GOT3 (cell line): ENCODE data around the gene MBD4.
"Not testable (repeated sequence)": the region's sequence is repeated elsewhere in the genome, so short reads cannot be mapped to it uniquely, and the experiment has no call there.

ENCODE experiments used
- DNase-seq: peaks from one replicate; lab custom pipeline; 2025; ENCODE audit warnings: mixed read lengths; lab: John Stamatoyannopoulos, UW

Gene MBD4

GRCh38 chr3:129429602-129430001 is 10.1 kb downstream of the MBD4 start:
- DNase-seq = no peak

GRCh38 chr3:129429080-129429451 is 10.7 kb downstream of the MBD4 start:
- no peak for DNase-seq

GRCh38 chr3:129428376-129429079 is 11.2 kb downstream of the MBD4 start, which contains the start of gene EFCAB12:
EFCAB12 (minus strand) TSS chr3:129428636; CDS start chr3:129428488, 148 bp downstream.
- peak; percentile 68 for DNase-seq

GRCh38 chr3:129428007-129428375 is 11.8 kb downstream of the MBD4 start:
- DNase-seq = no peak

DNA sequence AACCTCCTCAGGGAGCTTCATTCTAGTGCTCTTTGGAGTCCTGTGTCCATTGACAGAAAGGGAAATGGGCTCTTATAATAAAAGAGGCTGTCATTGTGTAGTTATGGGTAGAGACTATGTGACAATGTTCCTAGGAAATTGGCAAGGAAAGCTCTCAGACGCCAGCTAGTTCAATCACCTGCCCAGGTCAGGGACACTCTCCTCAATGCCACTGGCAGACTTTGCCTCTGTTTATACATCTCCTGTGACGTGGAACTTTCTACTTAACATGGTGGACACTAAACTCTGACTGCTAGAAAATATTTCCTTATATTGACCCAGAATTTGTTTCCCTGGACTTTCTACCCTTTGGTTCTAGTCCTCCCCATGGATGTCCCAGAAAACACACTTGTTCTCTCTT is 14.1 kb downstream of the MBD4 start:
- no peak for DNase-seq

GRCh38 chr3:129425213-129425612 is 14.5 kb downstream of the MBD4 start:
- DNase-seq = no peak

GRCh38 chr3:129424185-129424841 is 15.4 kb downstream of the MBD4 start:
- DNase-seq = no peak

GRCh38 chr3:129422897-129423296 is 16.9 kb downstream of the MBD4 start:
- no peak for DNase-seq

- DNase-seq = no peak
These were observed 17.6 kb downstream of the MBD4 start for GRCh38 chr3:129421988-129422745.

DNA sequence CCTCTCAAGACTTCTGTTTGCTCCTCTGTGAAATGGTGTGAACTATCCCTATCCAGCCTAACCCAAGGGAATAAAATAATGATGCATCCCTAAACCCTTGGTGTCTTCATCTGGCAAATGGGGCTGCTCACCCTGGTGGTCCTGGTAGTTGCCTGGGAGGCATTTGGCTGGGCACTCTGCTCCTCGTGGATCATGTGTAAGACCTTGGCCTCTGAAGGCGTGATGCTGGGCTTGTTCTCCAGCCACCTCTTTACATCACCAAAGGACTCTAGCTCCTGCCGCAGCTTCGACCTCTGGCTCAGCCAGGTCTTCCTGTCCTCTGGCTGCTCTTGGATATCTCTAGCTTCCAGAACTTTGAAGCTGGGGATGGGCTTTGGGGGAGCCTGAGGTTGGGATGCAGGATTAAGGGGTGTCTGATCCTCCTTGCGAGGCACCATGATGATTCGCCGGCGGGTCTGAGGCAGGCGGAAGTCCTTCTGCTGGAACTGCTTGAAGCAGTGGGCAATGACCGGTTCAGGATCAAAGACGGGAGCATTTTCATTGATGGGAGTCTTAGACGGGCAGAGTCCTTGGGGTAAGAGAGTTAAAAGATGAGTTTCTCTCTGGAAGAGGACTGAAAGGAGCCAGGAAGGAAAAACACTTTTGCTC is 18.4 kb downstream of the MBD4 start:
- DNase-seq = no peak

- no peak for DNase-seq
These were observed 20.3 kb downstream of the MBD4 start for GRCh38 chr3:129419476-129419875.

DNA sequence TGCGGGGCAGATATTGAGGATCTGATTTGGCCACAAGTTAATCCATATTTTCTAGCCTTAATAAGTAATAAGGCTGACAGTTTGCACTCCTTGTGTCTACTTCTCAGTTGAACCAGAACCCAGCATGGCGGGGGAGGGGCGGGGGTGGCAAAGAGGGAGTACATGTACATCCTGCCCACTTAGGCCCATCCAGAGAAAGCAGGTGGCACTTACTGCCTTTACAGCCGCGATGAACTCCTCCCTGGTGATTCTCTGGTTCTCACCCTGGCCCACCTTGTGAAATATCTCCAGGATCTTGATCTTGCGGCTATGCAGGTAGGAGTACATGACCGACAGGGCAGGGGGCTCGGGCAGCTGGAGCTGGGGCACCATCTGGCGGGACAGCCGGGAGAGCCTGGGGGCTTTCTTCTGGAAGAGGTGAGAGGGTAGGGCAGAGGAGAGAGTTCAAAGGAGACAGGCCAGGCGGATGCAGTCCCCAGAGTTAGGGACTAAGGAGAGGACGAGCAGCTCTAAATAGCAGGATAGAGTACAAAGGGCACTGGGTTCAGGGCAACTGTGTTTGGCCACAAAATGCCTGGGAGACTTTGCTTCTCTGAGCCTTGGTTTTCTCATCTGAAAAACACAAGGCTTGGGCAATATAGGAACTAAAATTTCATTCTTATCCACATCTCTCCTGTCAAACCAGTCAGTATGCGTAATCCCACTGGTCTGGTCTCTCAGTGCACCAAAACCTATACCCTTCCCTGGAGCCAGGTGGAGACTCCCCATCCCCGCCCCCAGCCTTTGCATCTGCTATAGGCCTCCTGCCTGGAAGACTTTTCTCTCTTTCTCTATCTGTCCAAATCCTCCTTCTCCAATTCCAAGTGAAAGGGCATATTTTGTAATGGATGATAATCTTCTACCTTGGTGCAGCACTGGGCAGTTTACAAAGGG is 21.4 kb downstream of the MBD4 start:
- DNase-seq = no peak

GRCh38 chr3:129417326-129417725 is 22.4 kb downstream of the MBD4 start:
- no peak for DNase-seq

DNA sequence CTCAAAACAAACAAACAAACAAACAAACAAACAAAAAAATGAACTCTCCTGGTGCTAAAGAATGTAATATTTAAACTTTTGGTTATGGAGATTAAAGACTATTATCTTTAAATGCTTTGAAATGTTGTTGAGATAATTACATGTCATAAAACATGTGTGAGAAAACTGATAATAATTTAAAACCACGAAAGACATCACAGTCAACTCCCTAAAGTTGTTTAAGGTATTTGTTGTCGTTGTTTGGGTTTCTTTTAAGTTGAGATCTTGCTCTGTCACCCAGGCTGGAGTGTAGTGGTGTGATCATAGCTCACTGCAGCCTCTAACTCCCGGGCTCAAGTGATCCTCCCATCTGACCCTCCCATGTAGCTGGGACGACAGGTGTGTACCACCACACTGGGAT is 23.3 kb downstream of the MBD4 start:
- DNase-seq = no peak

DNA sequence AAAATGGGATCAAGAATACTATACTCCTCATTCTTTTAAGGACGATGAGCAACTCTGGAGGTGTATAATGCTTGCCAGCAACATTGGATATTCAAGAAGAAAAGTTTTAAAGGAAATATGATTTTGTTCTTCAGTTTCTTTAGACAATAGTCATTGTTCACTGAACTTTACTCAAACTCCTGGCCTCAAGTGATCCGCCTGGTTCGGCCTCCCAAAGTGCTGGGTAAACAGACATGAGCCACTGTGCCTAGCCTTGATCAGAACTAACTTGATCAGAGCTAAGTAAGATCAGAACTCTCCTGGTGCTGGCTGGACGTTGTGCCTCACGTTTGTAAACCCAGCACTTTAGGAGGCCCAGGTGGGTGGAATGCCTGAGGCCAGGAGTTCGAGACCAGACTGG is 23.9 kb downstream of the MBD4 start:
- DNase-seq = no peak

DNA sequence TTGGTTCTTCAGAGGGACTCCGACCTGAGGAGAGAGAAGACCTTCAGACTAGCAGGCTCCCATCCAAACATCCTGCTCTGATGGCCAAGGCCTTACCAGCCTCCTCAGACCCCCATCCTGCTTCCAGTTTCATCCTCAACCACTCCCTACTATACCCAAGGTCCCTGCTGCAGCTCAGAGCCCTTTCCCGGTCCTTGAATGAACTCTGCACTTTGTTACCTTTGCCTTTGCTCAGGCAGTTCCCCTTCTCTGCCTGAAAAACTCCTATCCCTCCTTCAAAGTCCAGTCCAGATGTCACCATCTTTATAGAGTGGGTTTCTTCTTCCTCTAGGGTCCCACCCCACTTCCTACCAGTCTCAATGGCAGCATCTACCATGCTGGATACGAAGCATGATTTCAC is 24.4 kb downstream of the MBD4 start:
- no peak for DNase-seq

DNA sequence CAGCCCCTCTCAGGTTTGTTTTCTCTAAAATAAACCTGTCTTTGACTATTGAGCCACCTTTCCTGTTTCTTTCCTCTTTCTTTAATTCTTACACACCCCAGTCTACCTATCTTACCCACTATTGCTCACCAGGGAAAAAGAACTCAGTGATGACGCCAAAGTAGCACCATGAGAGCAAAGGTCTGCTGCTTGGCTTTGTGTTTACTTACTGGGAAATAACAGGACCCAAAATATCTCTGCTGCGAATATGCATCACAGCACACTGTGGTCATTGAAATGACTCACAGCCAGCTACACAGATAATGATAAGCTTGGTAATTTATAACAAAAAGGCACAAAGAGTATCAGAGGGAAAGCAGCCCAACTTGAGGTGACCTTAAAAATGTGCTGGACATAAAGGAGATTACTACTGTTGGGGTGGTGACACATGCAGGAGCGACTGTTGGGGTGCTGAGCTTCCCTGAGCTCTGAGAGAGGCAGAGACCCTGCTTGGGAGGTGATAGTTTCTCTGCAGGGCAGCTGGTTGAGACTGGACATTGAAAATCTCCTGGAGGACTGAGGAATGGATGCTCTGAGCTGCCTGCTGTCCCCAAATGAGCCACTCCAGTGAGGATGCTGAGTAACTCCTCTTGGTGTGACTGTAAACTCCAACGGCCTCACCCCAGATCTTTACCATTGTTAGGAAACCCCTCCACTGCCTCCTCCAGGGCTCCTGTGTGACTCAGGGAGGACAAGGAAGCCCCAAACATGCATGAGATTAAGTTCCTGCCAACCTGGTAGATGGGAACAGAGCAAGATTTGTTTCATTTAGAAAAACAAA is 25.9 kb downstream of the MBD4 start:
- DNase-seq = no peak

GRCh38 chr3:129413238-129413637 is 26.5 kb downstream of the MBD4 start:
- DNase-seq = not testable (repeated sequence)

DNA sequence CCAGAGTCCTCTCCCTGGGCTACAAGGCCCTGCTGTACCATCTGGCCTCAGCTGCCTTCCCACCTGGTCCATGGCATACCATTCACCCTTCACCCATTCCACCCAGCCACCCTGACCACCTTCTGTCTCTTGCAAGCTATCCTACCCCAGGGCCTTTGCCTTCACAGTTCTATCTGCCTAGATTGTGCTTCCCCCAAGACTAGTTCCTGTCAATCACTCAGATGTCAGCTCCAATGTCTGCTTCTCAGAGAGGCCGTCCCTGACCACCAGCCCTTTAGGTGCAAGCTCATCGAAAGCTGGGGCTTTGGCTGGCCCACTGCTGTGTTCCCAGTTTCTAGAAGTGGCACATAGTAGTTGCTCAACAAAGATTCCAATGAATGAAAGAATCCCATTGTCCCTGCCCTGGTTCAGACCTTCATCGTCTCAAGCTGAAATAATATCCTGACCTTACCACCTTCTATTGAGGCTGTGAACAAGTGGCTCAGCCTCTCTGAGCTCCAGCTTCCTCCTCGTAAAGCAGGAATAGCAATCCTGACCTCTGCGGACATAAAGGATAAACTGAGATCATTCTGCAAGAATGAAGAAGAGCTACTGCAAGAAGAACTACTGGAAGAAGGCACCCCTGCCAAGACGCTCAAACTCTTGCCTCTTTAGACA is 27.1 kb downstream of the MBD4 start:
- no peak for DNase-seq

GRCh38 chr3:129410971-129411370 is 28.8 kb downstream of the MBD4 start:
- DNase-seq = no peak
